Stomach (tissue), 9 donors: ENCODE results near the gene MGAT5. TPM values are rescaled to one million over a fixed set of nuclear protein-coding genes. Genes with fewer than 3 reads are reported as not detected.

Experiments used
- DNase-seq, 2 donors: peaks; one replicate each; pipeline versions ENCODE4 v3.0.0 to v3.0.0-alpha.2; 2013 to 2019
- H3K27ac ChIP-seq, 5 donors: fragments of 200-600 bp in 4 of 5; sonication (generic) in 4 of 5; one replicate each; pipeline ENCODE4 v1.5.1; 2013 to 2019; ENCODE audit warnings: mild to moderate bottlenecking in 1 of 5, moderate library complexity in 1 of 5
- H3K27me3 ChIP-seq, 3 donors: fragments of 200-600 bp; sonication (generic); one replicate each; pipeline ENCODE4 v1.5.1; 2017 to 2019; ENCODE audit warnings: mixed run types in 1 of 3
- H3K36me3 ChIP-seq, 4 donors: fragments of 200-600 bp; sonication (generic); 1 replicate in 3 of 4; 2 replicates in 1 of 4; pipeline ENCODE4 v1.5.1; 2016 to 2019
- H3K4me1 ChIP-seq, 4 donors: fragments of 200-600 bp; sonication (generic); one replicate each; pipeline ENCODE4 v1.5.1; 2016 to 2019
- H3K4me3 ChIP-seq, 4 donors: fragments of 200-600 bp; sonication (generic) in 3 of 4; one replicate each; pipeline ENCODE4 v1.5.1; 2016 to 2019; ENCODE audit warnings: mild to moderate bottlenecking in 1 of 4
- H3K9me3 ChIP-seq, 4 donors: fragments of 200-600 bp; sonication (generic); one replicate each; pipeline ENCODE4 v1.5.1; 2016 to 2019
- CTCF ChIP-seq, 7 experiments: fragments of 450-650 bp in 4 of 7; fragments of 200-600 bp in 3 of 7; sonication (generic) in 3 of 7; IDR thresholded peaks; one replicate each; pipeline ENCODE4 v1.5.1; 2016 to 2019; ENCODE audit warnings: antibody characterized with exemption in 7 of 7, control low read depth in 2 of 7, mild to moderate bottlenecking in 1 of 7
- EP300 ChIP-seq: sonication (generic); formaldehyde crosslinking; IDR thresholded peaks from one replicate; pipeline ENCODE4 v1.6.1; 2017; ENCODE audit warnings: antibody characterized with exemption
- POLR2A ChIP-seq, 4 donors: fragments of 450-650 bp; IDR thresholded peaks; one replicate each; pipeline ENCODE4 v1.6.1; 2016; ENCODE audit warnings: antibody characterized with exemption in 4 of 4, control low read depth in 2 of 4, mild to moderate bottlenecking in 1 of 4, moderate library complexity in 1 of 4
- POLR2AphosphoS5 ChIP-seq, 3 donors: sonication (generic); formaldehyde crosslinking; IDR thresholded peaks; one replicate each; pipeline ENCODE4 v1.6.1; 2016; ENCODE audit warnings: antibody characterized with exemption in 3 of 3
- WGBS, 5 donors: extraction: QIAGEN DNeasy Blood & Tissue Kit in 3 of 5; methylation state at CpG; one replicate each; pipeline versions ENCODE4 v1.1.5 to v1.1.7; 2013 to 2018; 5-methylcytosine and 5-hydroxymethylcytosine counted together
- intact Hi-C: fragments of 100-400 bp; cut with DNase I; formaldehyde crosslinking; loops from one replicate; pipeline ENCODE4 v1.15.1; 2023; ENCODE audit warnings: low total_unique reads
- polyA plus RNA-seq, 3 donors: library from polyadenylated mRNA; stranded (reverse); fragments of 200-250 nt; gene quantifications; one replicate each; pipeline ENCODE4 v1.2.3, GENCODE V29; 2013
- total RNA-seq, 5 donors: library from RNA; depleted of rRNA; stranded (reverse); fragments of >200 nt; gene quantifications; one replicate each; pipeline versions ENCODE4 v1.1.0 to v1.2.3, GENCODE V29; 2014 to 2016
- donor health status: healthy with polysubstance abuse.
- donor health status: Bipolar disorder and iron deficiency.
- donor health status: healthy.

Gene MGAT5
- total and polyA plus RNA-seq, 8 donors, result 3.9 to 125 (median 46.0) TPM

GRCh38 chr2:134337631-134338030 is 83.8 kb downstream of the MGAT5 start:
- TF ChIP-seq EP300 (no peak), CTCF (IDR thresholded peaks at IDR 0.05) (no peak), POLR2AphosphoS5 (IDR thresholded peaks at IDR 0.05) (no peak), POLR2A (IDR thresholded peaks at IDR 0.05) (no peak)
- intact Hi-C loops, result no loop called here
- Histone ChIP-seq H3K36me3 (peaks cover 0 to 30% (median 14%) of the 10 kb centered on the region in 4 donors), H3K9me3 (no peaks in the 10 kb centered on the region), H3K4me3 (no peak overlapping the region), H3K4me1 (peaks cover 0 to 16% (median 0%) of the 10 kb centered on the region in 4 donors), H3K27me3 (no peaks in the 10 kb centered on the region), H3K27ac (no peak overlapping the region)
- no peak for DNase-seq
- 42 to 73% (median 52%) methylated on average over 1 of the region's 1 CpG for WGBS, 5 donors

GRCh38 chr2:134338208-134338607 is 84.3 kb downstream of the MGAT5 start:
- no peak overlapping the region for H3K4me3 ChIP-seq
- H3K36me3 ChIP-seq, result peaks cover 0 to 34% (median 17%) of the 10 kb centered on the region in 4 donors
- peaks cover 0 to 16% (median 0%) of the 10 kb centered on the region in 4 donors for H3K4me1 ChIP-seq
- H3K27ac ChIP-seq, result no peak overlapping the region
- no peaks in the 10 kb centered on the region for H3K9me3 ChIP-seq
- 88 to 99% (median 95%) methylated on average over 8 of the region's 8 CpGs for WGBS, 5 donors
- intact Hi-C loops, result no loop called here
- no peak for TF ChIP-seq POLR2A (IDR thresholded peaks at IDR 0.05)
- no peak for TF ChIP-seq EP300
- TF ChIP-seq CTCF (IDR thresholded peaks at IDR 0.05), result no peak
- no peak for TF ChIP-seq POLR2AphosphoS5 (IDR thresholded peaks at IDR 0.05)
- H3K27me3 ChIP-seq, result no peaks in the 10 kb centered on the region
- no peak for DNase-seq

GRCh38 chr2:134341476-134341875 is 87.6 kb downstream of the MGAT5 start:
- Histone ChIP-seq H3K27ac (no peak overlapping the region), H3K9me3 (no peaks in the 10 kb centered on the region), H3K4me1 (no peaks in the 10 kb centered on the region), H3K36me3 (peaks cover 0 to 45% (median 30%) of the 10 kb centered on the region in 4 donors), H3K27me3 (no peaks in the 10 kb centered on the region), H3K4me3 (no peak overlapping the region)
- 66 to 73% (median 72%) methylated on average over 3 of the region's 3 CpGs for WGBS, 5 donors
- TF ChIP-seq CTCF (IDR thresholded peaks at IDR 0.05) (no peak), EP300 (no peak), POLR2AphosphoS5 (IDR thresholded peaks at IDR 0.05) (no peak), POLR2A (IDR thresholded peaks at IDR 0.05) (no peak)
- no peak for DNase-seq
- intact Hi-C loops, result no loop called here

DNA sequence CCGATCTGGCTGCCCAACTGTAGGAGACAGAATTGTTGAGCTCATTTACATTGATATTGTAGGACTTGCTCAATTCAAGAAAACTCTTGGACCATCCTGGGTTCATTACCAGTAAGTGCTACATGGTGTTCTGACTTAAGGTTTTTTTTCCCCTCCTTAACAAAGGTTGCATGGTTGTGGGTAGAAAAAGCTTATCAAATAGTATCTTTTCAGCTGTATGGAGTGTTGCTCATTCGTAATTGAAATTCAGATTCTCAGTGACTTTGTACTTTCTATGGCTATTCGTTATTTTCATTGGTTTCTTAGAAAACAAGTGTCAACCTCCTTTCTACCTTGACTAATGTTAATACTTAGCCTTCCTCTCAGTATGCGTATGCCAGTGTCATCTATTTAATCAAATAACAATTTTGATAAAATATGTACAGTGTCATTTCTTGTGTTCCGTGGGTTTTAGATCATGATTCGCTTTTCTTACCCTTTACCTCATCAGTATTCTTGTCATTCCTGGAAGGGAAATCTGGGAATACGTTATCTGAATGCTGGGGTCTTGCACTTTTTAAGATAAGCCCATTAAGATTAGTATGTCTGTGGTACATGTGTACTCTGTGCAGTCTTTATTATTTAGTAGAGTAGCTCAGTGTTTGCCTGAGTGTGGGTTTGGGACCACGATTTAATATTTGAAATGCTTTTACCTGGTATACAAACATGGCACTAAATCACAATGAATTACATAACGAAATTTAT is 91.3 kb downstream of the MGAT5 start:
- Histone ChIP-seq H3K36me3 (peaks cover 0 to 34% (median 28%) of the 10 kb centered on the region in 4 donors), H3K27ac (no peak overlapping the region), H3K9me3 (no peaks in the 10 kb centered on the region), H3K27me3 (no peaks in the 10 kb centered on the region), H3K4me1 (peaks cover 0 to 7% (median 3%) of the 10 kb centered on the region in 4 donors), H3K4me3 (no peak overlapping the region)
- 88 to 94% (median 89%) methylated on average over 9 of the region's 9 CpGs for WGBS, 5 donors
- no peak for TF ChIP-seq EP300
- intact Hi-C loops, result no loop called here
- DNase-seq, result no peak

GRCh38 chr2:134346141-134346540 is 92.3 kb downstream of the MGAT5 start:
- intact Hi-C loops, result no loop called here
- DNase-seq, result no peak
- Histone ChIP-seq H3K4me1 (peaks cover 0 to 7% (median 3%) of the 10 kb centered on the region in 4 donors), H3K27ac (no peak overlapping the region), H3K36me3 (peaks cover 0 to 43% (median 38%) of the 10 kb centered on the region in 4 donors), H3K4me3 (no peak overlapping the region), H3K27me3 (no peaks in the 10 kb centered on the region), H3K9me3 (no peaks in the 10 kb centered on the region)
- WGBS, 5 donors, result 83 to 93% (median 92%) methylated on average over 4 of the region's 4 CpGs
- TF ChIP-seq POLR2A (IDR thresholded peaks at IDR 0.05), result no peak
- no peak for TF ChIP-seq POLR2AphosphoS5 (IDR thresholded peaks at IDR 0.05)
- TF ChIP-seq EP300, result no peak
- TF ChIP-seq CTCF (IDR thresholded peaks at IDR 0.05), result no peak
